Dendritic cell treated with granulocyte-macrophage colony-stimulating factor and Interleukin-4, amounts not matched to agents 40 ng/mL and 50 ng/mL, for 4 days (primary cell): ENCODE data around the gene MAD2L1.
"Not testable (repeated sequence)": the region's sequence is repeated elsewhere in the genome, so short reads cannot be mapped to it uniquely, and the experiment has no call there.

ENCODE experiments used
- H3K27ac Mint-ChIP-seq: one replicate; pipeline ENCODE4 v1.8.0; 2022; ENCODE audit warnings: mild to moderate bottlenecking, mixed read lengths
- H3K27me3 Mint-ChIP-seq: one replicate; pipeline ENCODE4 v1.8.0; 2022; ENCODE audit warnings: mild to moderate bottlenecking, mixed read lengths
- H3K36me3 Mint-ChIP-seq: one replicate; pipeline ENCODE4 v1.8.0; 2022; ENCODE audit warnings: low read depth, mixed read lengths
- H3K4me1 Mint-ChIP-seq: one replicate; pipeline ENCODE4 v1.8.0; 2022; ENCODE audit warnings: low read depth, mixed read lengths
- H3K4me3 Mint-ChIP-seq: one replicate; pipeline ENCODE4 v1.8.0; 2022; ENCODE audit warnings: mild to moderate bottlenecking, moderate library complexity, mixed read lengths
- H3K9me3 Mint-ChIP-seq: one replicate; pipeline ENCODE4 v1.8.0; 2022; ENCODE audit warnings: mixed read lengths
- intact Hi-C: fragments of 100-400 bp; cut with micrococcal nuclease; formaldehyde crosslinking; loops from one replicate; pipeline ENCODE4 v1.15.0; 2022

Gene MAD2L1

DNA sequence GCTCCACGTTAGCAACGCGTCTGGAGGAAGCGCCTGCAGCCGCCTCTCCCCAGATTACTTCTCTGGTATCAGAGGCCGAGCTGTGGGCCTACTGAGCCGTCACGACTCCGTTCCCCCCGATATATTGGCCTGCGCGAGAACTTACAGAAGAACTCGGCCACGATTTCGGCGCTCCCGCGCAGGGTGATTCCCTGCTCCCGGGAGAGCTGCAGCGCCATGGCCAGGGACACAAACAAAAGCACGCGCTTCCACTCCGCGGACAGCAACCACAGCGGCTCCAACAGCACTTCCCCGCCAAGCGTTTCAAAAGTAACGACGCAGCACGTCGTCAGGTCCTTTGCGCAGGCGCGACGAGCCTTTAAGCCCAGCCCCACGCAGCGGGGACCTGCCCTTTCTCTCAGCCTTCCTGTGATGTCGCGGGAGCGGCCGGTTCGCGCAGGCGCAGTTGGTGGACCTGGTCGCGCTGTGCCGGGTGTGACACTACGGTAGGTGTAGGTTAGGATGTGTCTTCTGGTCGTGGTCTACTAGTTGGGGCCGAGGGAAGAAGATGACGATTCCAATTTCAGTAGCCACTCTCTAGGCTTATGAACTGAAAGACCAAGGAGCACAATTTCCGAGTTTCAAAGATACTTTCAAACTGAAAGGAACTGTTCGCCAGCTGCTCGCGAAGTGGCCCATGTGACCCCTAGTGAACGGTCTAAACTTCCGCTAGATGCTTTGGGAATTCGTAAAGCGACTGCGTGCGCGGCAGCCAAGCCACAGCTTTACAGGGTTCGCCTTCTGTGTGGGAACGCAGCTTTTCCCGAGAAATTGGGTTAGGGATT lies at the start of gene MAD2L1:
Gene MAD2L1 (minus strand): TSS at position 332 of the 824 bp plus-strand sequence. CDS start 114 bp downstream, at position 218.
- no peaks in the 10 kb centered on the region for H3K27me3 Mint-ChIP-seq
- intact Hi-C loops = no loop called here
- H3K9me3 Mint-ChIP-seq = no peaks in the 10 kb centered on the region
- H3K36me3 Mint-ChIP-seq = peaks cover 12% of the 10 kb centered on the region
- H3K27ac Mint-ChIP-seq = peak within 1 kb of the TSS; percentile 96
- peaks cover 32% of the 10 kb centered on the region for H3K4me1 Mint-ChIP-seq
- H3K4me3 Mint-ChIP-seq = peak within 1 kb of the TSS; percentile 94

DNA sequence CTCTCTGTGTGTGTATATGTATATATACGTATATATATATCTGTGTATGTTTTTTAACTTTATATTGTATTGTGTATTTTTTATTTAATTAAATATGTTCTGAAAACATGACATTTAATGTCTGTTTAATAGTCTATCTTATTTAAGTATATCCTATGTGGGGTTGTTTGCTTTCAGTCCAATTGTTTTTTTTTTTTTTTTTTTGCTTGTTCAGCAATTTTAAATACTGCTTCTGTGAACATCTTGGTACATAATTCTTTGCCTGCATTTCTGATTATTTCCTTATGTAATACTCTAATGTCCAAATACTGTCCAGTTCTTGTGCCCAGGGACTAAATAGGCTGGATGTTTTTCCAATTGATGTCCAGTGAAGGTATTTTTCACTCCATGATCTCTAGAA lies 45.1 kb upstream of the MAD2L1 start:
- peaks cover 4% of the 10 kb centered on the region for H3K9me3 Mint-ChIP-seq
- H3K27ac Mint-ChIP-seq = no peak overlapping the region
- intact Hi-C loops = no loop called here
- H3K36me3 Mint-ChIP-seq = no peaks in the 10 kb centered on the region
- H3K4me3 Mint-ChIP-seq = no peak overlapping the region
- no peaks in the 10 kb centered on the region for H3K4me1 Mint-ChIP-seq
- H3K27me3 Mint-ChIP-seq = no peaks in the 10 kb centered on the region

DNA sequence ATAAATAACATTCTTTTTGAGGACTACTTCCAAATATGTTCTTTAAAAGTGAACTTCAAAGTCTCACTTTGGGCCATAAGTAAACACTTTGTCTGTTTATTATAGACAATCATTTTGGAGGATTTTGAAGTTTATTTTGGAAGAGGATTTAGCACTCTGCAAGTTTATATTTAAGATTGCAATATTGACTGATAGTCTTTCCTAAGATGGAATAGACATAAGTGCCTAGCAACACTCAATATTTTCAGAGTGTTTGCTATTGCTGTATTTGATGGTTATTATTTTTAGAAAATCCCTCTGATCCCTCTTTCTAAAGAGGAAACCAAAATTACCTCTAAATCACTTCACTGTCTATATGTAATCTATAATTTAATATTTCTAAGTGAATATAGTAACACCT lies 42.8 kb upstream of the MAD2L1 start:
- H3K27me3 Mint-ChIP-seq = no peaks in the 10 kb centered on the region

GRCh38 chr4:120105472-120105871 lies 38.8 kb upstream of the MAD2L1 start:
- Mint-ChIP-seq H3K4me3 (no peak overlapping the region), H3K27me3 (no peaks in the 10 kb centered on the region), H3K36me3 (no peaks in the 10 kb centered on the region), H3K27ac (no peak overlapping the region), H3K9me3 (no peaks in the 10 kb centered on the region), H3K4me1 (no peaks in the 10 kb centered on the region)
- intact Hi-C loops = no loop called here

More for the DNA sequence above, 42.8 kb upstream of the MAD2L1 start:
- H3K9me3 Mint-ChIP-seq = no peaks in the 10 kb centered on the region
- H3K4me1 Mint-ChIP-seq = no peaks in the 10 kb centered on the region
- H3K27ac Mint-ChIP-seq = no peak overlapping the region
- H3K4me3 Mint-ChIP-seq = no peak overlapping the region
- no peaks in the 10 kb centered on the region for H3K36me3 Mint-ChIP-seq
- intact Hi-C loops = no loop called here

DNA sequence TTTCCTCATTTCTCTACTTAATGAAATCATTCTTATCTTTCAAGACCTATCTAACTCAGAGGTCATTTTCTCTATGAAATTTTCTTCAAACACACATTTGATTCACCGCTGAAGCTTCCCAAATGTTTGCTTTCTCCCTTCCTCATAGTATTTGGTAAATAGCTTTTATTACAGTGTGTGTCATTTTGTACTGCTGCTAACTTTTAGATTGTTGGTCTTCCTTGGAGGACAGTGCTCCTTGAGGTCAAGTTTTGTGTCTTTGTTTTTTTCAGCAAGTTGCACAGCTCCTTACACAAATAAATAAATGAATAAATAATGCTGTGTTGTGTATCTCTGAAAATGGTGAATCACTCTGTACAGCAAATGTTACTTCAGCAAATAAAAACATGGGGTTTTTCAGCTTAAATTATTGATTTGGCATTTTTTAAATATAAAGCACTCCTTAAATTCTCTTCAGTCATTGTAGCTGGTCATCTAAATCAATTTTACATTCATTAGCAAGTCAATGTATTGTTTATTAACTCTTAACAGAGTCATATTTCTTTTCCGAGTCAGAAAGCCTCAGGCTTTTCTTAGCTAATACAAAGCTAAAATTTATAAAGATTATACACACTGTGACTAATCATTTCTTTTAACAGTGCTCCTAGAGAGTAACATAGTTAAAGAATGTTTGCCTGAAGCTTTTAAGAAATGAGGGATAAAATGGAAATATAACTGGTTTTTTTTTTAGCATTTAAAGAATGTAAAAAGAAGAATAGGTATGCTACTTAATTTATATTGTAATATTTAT lies 30.1 kb upstream of the MAD2L1 start:
- no peaks in the 10 kb centered on the region for H3K36me3 Mint-ChIP-seq
- H3K4me3 Mint-ChIP-seq = no peak overlapping the region
- intact Hi-C loops = no loop called here
- H3K27ac Mint-ChIP-seq = no peak overlapping the region
- peaks cover 6% of the 10 kb centered on the region for H3K4me1 Mint-ChIP-seq
- peaks cover 1% of the 10 kb centered on the region for H3K27me3 Mint-ChIP-seq
- no peaks in the 10 kb centered on the region for H3K9me3 Mint-ChIP-seq

GRCh38 chr4:120088507-120088906 lies 21.9 kb upstream of the MAD2L1 start:
- H3K4me1 Mint-ChIP-seq = peaks cover 24% of the 10 kb centered on the region
- intact Hi-C loops = no loop called here

DNA sequence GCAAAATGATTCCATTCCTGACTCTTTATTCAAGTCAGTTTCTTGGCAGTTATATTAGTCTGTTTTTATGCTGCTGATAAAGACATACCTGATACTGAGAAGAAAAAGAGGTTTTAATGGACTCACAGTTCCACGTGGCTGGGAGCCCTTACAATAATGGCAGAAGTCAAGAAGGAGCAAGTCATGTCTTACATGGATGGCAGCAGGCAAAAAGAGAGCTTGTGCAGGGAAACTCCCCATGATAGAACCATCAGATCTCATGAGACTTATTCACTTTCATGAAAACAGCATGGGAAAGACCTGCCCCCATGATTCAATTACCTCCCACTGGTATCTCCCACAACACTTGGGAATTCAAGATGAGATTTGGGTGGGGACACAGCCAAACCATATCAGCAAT lies 21.4 kb upstream of the MAD2L1 start:
- H3K27ac Mint-ChIP-seq, intact Hi-C loops, H3K4me3 Mint-ChIP-seq, H3K36me3 Mint-ChIP-seq, H3K27me3 Mint-ChIP-seq: not testable (repeated sequence)
- H3K4me1 Mint-ChIP-seq = peaks cover 24% of the 10 kb centered on the region
- H3K9me3 Mint-ChIP-seq = peaks cover 25% of the 10 kb centered on the region

More at GRCh38 chr4:120088507-120088906, 21.9 kb upstream of the MAD2L1 start:
- Mint-ChIP-seq H3K9me3 (peaks cover 25% of the 10 kb centered on the region), H3K27me3 (peaks cover 2% of the 10 kb centered on the region), H3K36me3 (no peaks in the 10 kb centered on the region), H3K27ac (no peak overlapping the region), H3K4me3 (no peak overlapping the region)

GRCh38 chr4:120085705-120086104 lies 19.1 kb upstream of the MAD2L1 start:
- Mint-ChIP-seq H3K27ac (no peak overlapping the region), H3K27me3 (peaks cover 3% of the 10 kb centered on the region), H3K4me3 (no peak overlapping the region), H3K36me3 (no peaks in the 10 kb centered on the region), H3K9me3 (peaks cover 19% of the 10 kb centered on the region), H3K4me1 (peaks cover 9% of the 10 kb centered on the region)
- intact Hi-C loops = no loop called here

- Mint-ChIP-seq H3K4me1 (peaks cover 9% of the 10 kb centered on the region), H3K9me3 (peaks cover 19% of the 10 kb centered on the region), H3K4me3 (no peak overlapping the region), H3K27ac (no peak overlapping the region), H3K27me3 (peaks cover 2% of the 10 kb centered on the region), H3K36me3 (no peaks in the 10 kb centered on the region)
- intact Hi-C loops = no loop called here
These were observed 17.7 kb upstream of the MAD2L1 start for GRCh38 chr4:120084327-120084726.

GRCh38 chr4:120083152-120083551 lies 16.5 kb upstream of the MAD2L1 start:
- intact Hi-C loops = no loop called here
- peaks cover 8% of the 10 kb centered on the region for H3K9me3 Mint-ChIP-seq
- no peak overlapping the region for H3K4me3 Mint-ChIP-seq
- H3K4me1 Mint-ChIP-seq = peaks cover under 1% of the 10 kb centered on the region
- H3K36me3 Mint-ChIP-seq = no peaks in the 10 kb centered on the region
- H3K27me3 Mint-ChIP-seq = peaks cover 2% of the 10 kb centered on the region
- no peak overlapping the region for H3K27ac Mint-ChIP-seq

DNA sequence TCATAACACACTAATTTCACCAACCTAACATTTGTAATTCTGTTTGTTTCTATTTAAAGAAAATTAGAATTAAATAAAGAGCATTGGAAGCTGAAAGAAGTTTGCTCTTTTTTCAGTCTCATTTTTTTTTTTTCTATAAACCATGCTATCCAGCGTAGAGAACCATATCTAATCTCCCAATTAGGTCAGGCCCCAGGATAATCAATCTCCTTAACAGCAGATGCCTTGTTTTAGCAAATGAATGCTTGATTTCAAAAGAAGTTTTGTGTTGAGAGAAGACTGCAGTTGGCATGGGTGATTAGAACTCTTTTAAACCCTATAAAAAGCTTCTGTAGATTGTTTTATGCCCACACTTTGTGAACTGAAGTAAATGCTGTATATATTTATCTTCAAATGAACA lies 15.6 kb upstream of the MAD2L1 start:
- no peak overlapping the region for H3K4me3 Mint-ChIP-seq
- no peaks in the 10 kb centered on the region for H3K9me3 Mint-ChIP-seq
- no peaks in the 10 kb centered on the region for H3K4me1 Mint-ChIP-seq
- no peaks in the 10 kb centered on the region for H3K36me3 Mint-ChIP-seq
- H3K27ac Mint-ChIP-seq = no peak overlapping the region
- intact Hi-C loops = no loop called here
- H3K27me3 Mint-ChIP-seq = peaks cover 2% of the 10 kb centered on the region

GRCh38 chr4:120081726-120082125 lies 15.1 kb upstream of the MAD2L1 start:
- H3K36me3 Mint-ChIP-seq = no peaks in the 10 kb centered on the region
- H3K27ac Mint-ChIP-seq = no peak overlapping the region
- no peaks in the 10 kb centered on the region for H3K9me3 Mint-ChIP-seq
- no peak overlapping the region for H3K4me3 Mint-ChIP-seq
- peaks cover 2% of the 10 kb centered on the region for H3K27me3 Mint-ChIP-seq
- intact Hi-C loops = no loop called here
- no peaks in the 10 kb centered on the region for H3K4me1 Mint-ChIP-seq

DNA sequence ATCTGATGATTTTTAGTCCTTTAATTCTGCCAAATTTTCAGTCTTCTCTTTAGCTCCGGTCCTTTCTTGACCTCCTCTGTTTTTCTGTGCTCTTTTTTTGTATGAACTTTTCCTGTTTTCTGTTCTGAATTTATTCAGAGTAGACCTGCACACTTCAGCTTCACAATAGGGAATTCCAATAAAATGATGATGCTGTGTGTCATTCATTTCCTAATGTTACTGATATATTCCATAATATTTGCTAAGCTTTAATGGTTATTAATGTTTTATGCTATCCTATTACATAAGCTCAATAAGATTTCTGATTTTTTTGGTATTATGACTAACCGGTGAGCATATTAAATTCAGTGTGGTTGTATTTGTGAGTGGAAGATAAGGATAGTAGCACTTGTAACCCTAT lies 13.9 kb upstream of the MAD2L1 start:
- Mint-ChIP-seq H3K27me3 (peaks cover 2% of the 10 kb centered on the region), H3K9me3 (no peaks in the 10 kb centered on the region)
- intact Hi-C loops = no loop called here

GRCh38 chr4:120079839-120080520 lies 13.3 kb upstream of the MAD2L1 start:
- H3K9me3 Mint-ChIP-seq = no peaks in the 10 kb centered on the region
- no peaks in the 10 kb centered on the region for H3K4me1 Mint-ChIP-seq
- peaks cover 2% of the 10 kb centered on the region for H3K27me3 Mint-ChIP-seq
- no peak overlapping the region for H3K27ac Mint-ChIP-seq
- intact Hi-C loops = loop anchor here (10.0 kb wide), 1 partner anchor 75 kb away; no protein-coding TSS in a partner anchor
- no peak overlapping the region for H3K4me3 Mint-ChIP-seq
- no peaks in the 10 kb centered on the region for H3K36me3 Mint-ChIP-seq

More for the DNA sequence above, 13.9 kb upstream of the MAD2L1 start:
- Mint-ChIP-seq H3K4me1 (no peaks in the 10 kb centered on the region), H3K4me3 (no peak overlapping the region), H3K36me3 (no peaks in the 10 kb centered on the region), H3K27ac (no peak overlapping the region)
